OCI-LY1 (cell line): ENCODE data around the gene DAZL.
A peak's percentile ranks its signal among the peaks of the same experiment; 100 is the strongest.

ENCODE experiments used
- H2AFZ ChIP-seq: fragments of 200-600 bp; sonication (generic), shearing (Covaris generic); 2 replicates; pipeline ENCODE4 v1.6.0; 2014; ENCODE audit warnings: antibody characterized with exemption, mild to moderate bottlenecking, low read length
- H3F3A ChIP-seq: fragments of 200-600 bp; sonication (generic), shearing (Covaris generic); 2 replicates; pipeline ENCODE4 v1.6.0; 2014; ENCODE audit warnings: mild to moderate bottlenecking, antibody characterized with exemption, low read length, moderate library complexity; ENCODE audit not compliant: insufficient read depth
- H3K27ac ChIP-seq: fragments of 200-600 bp; sonication (generic); 2 replicates; pipeline ENCODE4 v1.5.1; 2014; ENCODE audit warnings: low read length, mixed run types, mild to moderate bottlenecking, low read depth; ENCODE audit not compliant: poor library complexity, severe bottlenecking
- H3K27me3 ChIP-seq: fragments of 200-600 bp; sonication (generic); 2 replicates; pipeline ENCODE4 v1.6.0; 2014; ENCODE audit warnings: antibody characterized with exemption, mild to moderate bottlenecking, low read length, moderate library complexity; ENCODE audit not compliant: insufficient read depth
- H3K36me3 ChIP-seq: fragments of 200-600 bp; sonication (generic); 2 replicates; pipeline ENCODE4 v1.6.1; 2014; ENCODE audit warnings: mild to moderate bottlenecking, antibody characterized with exemption, low read length, moderate library complexity, mixed read lengths; ENCODE audit not compliant: insufficient read depth
- H3K4me1 ChIP-seq: fragments of 200-600 bp; sonication (generic); 2 replicates; pipeline ENCODE4 v1.5.1; 2014; ENCODE audit warnings: mild to moderate bottlenecking, low read length, moderate library complexity; ENCODE audit not compliant: insufficient read depth, severe bottlenecking
- H3K4me2 ChIP-seq: fragments of 200-600 bp; sonication (generic), shearing (Covaris generic); 2 replicates; pipeline ENCODE4 v1.6.1; 2014; ENCODE audit warnings: low read length
- H3K4me3 ChIP-seq: fragments of 200-600 bp; sonication (generic); 2 replicates; pipeline ENCODE4 v1.5.1; 2014; ENCODE audit warnings: low read length, low read depth, mild to moderate bottlenecking, mixed read lengths; ENCODE audit not compliant: poor library complexity, severe bottlenecking
- H3K79me2 ChIP-seq: fragments of 200-600 bp; shearing (Covaris generic); 2 replicates; pipeline ENCODE4 v1.6.1; 2016; ENCODE audit warnings: mixed run types, low read length, mixed read lengths; ENCODE audit not compliant: insufficient read depth
- H3K9ac ChIP-seq: fragments of 200-600 bp; sonication (generic), shearing (Covaris generic); 2 replicates; pipeline ENCODE4 v1.6.1; 2014; ENCODE audit warnings: mild to moderate bottlenecking, low read length, mixed read lengths
- H3K9me2 ChIP-seq: fragments of 200-600 bp; sonication (generic), shearing (Covaris generic); 2 replicates; pipeline ENCODE4 v1.6.1; 2014; ENCODE audit warnings: low read depth, mild to moderate bottlenecking, low read length, mixed read lengths
- H3K9me3 ChIP-seq: fragments of 200-600 bp; shearing (Covaris generic); 2 replicates; pipeline ENCODE4 v1.6.1; 2014; ENCODE audit warnings: low read length, mixed read lengths
- H4K20me1 ChIP-seq: fragments of 200-600 bp; sonication (generic), shearing (Covaris generic); 2 replicates; pipeline ENCODE4 v1.6.0; 2016; ENCODE audit warnings: mild to moderate bottlenecking, low read length; ENCODE audit not compliant: insufficient read depth
- CTCF ChIP-seq: fragments of 200-600 bp; sonication (generic), shearing (Covaris generic); IDR thresholded peaks from 2 replicates; pipeline ENCODE4 v1.5.1; 2017; ENCODE audit warnings: mild to moderate bottlenecking, antibody characterized with exemption, low read length, moderate library complexity, mixed read lengths
- EZH2 ChIP-seq: fragments of 200-600 bp; sonication (generic), shearing (Covaris generic); IDR thresholded peaks from 2 replicates; pipeline ENCODE4 v1.8.0; 2017; ENCODE audit warnings: borderline replicate concordance, mixed run types, mild to moderate bottlenecking, antibody characterized with exemption, low read length, moderate library complexity, mixed read lengths

Gene DAZL

DNA sequence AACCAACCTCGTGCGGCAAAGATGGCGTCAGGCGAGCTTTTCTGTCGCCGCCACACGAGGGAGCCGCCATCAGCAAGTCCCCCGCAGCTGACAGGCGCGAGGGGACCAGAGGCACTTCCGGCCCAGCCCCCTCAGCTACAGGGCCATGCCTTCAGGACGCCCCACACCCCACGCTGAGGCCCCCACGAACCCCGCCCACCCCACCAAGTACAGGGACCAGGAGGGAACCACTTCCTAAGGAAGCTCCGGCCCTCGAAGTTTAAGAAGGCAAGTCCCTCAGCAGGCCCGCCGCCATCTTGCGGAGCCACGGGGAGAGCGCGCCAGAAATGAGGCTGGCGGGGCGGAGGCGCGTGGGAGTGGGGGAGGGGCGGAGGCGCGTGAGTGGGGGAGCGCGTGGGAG, 790 bp downstream of the DAZL start:
- Histone ChIP-seq H3F3A (no peaks in the 10 kb centered on the region), H2AFZ (no peak overlapping the region), H3K36me3 (no peaks in the 10 kb centered on the region), H3K4me3 (no peak overlapping the region), H4K20me1 (no peaks in the 10 kb centered on the region), H3K4me2 (no peak overlapping the region), H3K9ac (no peak overlapping the region), H3K27ac (no peak overlapping the region), H3K9me3 (no peaks in the 10 kb centered on the region), H3K4me1 (no peaks in the 10 kb centered on the region), H3K27me3 (no peaks in the 10 kb centered on the region), H3K9me2 (no peaks in the 10 kb centered on the region), H3K79me2 (no peaks in the 10 kb centered on the region)
- TF ChIP-seq CTCF = no peak
- no peak for TF ChIP-seq EZH2

DNA sequence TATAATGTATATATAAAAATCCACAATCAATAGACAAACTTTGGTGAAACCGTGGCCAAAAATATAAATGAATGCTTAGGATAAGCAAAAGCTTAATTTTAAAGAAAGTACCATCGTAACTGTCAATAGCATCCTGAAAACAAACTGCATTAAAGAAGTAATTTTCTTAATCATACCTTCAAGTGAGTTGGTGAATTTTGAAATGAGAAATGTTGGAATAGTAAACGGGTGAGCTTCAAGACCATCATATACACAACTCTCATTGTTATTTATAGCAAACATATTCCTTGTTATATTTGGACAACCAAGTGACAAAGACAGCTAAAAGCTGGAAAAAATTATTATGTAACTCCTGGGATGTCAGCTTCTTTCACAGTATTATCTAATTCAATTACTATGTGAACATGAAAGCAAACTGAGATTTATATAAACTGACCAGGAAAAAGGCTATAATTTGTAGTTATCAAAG, 3.7 kb downstream of the DAZL start:
- Histone ChIP-seq H3K4me1 (no peaks in the 10 kb centered on the region), H3K9me2 (no peaks in the 10 kb centered on the region), H4K20me1 (no peaks in the 10 kb centered on the region), H3K4me2 (no peak overlapping the region), H3F3A (no peaks in the 10 kb centered on the region), H2AFZ (no peak overlapping the region), H3K27ac (no peak overlapping the region), H3K27me3 (no peaks in the 10 kb centered on the region), H3K79me2 (no peaks in the 10 kb centered on the region), H3K9me3 (no peaks in the 10 kb centered on the region), H3K9ac (no peak overlapping the region), H3K4me3 (no peak overlapping the region), H3K36me3 (no peaks in the 10 kb centered on the region)
- TF ChIP-seq EZH2 (no peak), CTCF (no peak)

DNA sequence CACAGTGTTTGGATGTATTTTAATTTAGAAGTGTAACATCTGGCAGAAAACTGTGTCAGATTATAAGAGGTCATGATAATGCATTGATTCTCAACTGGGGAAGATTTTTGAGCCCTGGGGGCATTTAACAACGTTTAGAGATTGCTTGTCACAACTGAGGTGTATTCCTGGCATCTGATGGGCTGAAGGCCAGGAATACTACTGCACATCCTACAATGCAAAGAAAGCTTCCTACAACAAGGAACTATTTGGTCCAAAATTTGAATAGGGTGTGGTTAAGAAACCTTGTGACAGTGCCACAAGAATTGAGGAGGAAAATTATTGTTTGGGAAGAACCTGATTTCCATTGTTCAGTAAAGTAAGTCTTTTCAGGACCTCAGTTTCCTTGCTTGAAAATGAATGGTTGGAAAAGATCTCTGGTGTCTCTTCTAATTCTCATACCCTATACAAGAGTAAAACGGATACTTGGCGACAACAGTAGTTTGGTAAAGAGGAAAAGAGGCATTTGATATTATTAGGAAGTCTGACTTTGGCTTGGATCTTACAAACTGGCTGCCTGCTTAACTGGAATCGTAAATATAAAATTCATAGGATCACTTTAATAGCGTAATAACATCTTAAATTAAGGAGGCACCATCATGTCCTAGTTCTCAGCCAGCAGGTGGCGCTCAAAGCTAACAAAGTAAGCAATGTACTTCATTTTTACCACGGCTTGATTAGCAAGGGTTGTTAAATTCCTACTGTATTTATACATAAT, 4.3 kb downstream of the DAZL start:
- no peaks in the 10 kb centered on the region for H3K9me3 ChIP-seq
- TF ChIP-seq CTCF (peak; percentile 78), EZH2 (no peak)
- no peak overlapping the region for H3K27ac ChIP-seq
- no peaks in the 10 kb centered on the region for H3F3A ChIP-seq
- no peaks in the 10 kb centered on the region for H3K79me2 ChIP-seq
- no peak overlapping the region for H3K4me3 ChIP-seq
- no peaks in the 10 kb centered on the region for H4K20me1 ChIP-seq
- H3K4me1 ChIP-seq = no peaks in the 10 kb centered on the region
- no peaks in the 10 kb centered on the region for H3K27me3 ChIP-seq
- H3K4me2 ChIP-seq = no peak overlapping the region
- H2AFZ ChIP-seq = no peak overlapping the region
- H3K36me3 ChIP-seq = no peaks in the 10 kb centered on the region
- H3K9ac ChIP-seq = no peak overlapping the region
- no peaks in the 10 kb centered on the region for H3K9me2 ChIP-seq
